IPS-20b (cell line): ENCODE data around the gene SLC8A1.

Experiments
- H3K27ac ChIP-seq: one replicate; pipeline ENCODE4 v1.5.1; 2013; ENCODE audit warnings: low read length
- H3K27me3 ChIP-seq: 2 replicates; pipeline ENCODE4 v1.6.1; 2013; ENCODE audit warnings: mild to moderate bottlenecking, low read length, inconsistent platforms; ENCODE audit not compliant: insufficient read depth
- H3K36me3 ChIP-seq: 2 replicates; pipeline ENCODE4 v1.6.1; 2013; ENCODE audit warnings: low read depth, mild to moderate bottlenecking, inconsistent platforms, low read length, moderate library complexity; ENCODE audit not compliant: insufficient read depth
- H3K4me1 ChIP-seq: 2 replicates; pipeline ENCODE4 v1.6.1; 2013; ENCODE audit warnings: mild to moderate bottlenecking, control low read depth, inconsistent platforms, low read length, moderate library complexity; ENCODE audit not compliant: insufficient read depth
- H3K4me3 ChIP-seq: 2 replicates; pipeline ENCODE4 v1.5.1; 2013; ENCODE audit warnings: mild to moderate bottlenecking, low read length, inconsistent platforms
- H3K9ac ChIP-seq: 2 replicates; pipeline ENCODE4 v1.6.1; 2013; ENCODE audit warnings: low read depth, mild to moderate bottlenecking, inconsistent platforms, low read length, moderate library complexity
- H3K9me3 ChIP-seq: 2 replicates; pipeline ENCODE4 v1.6.1; 2013; ENCODE audit warnings: mild to moderate bottlenecking, low read depth, low read length, inconsistent platforms; ENCODE audit not compliant: insufficient read depth

Gene SLC8A1

DNA sequence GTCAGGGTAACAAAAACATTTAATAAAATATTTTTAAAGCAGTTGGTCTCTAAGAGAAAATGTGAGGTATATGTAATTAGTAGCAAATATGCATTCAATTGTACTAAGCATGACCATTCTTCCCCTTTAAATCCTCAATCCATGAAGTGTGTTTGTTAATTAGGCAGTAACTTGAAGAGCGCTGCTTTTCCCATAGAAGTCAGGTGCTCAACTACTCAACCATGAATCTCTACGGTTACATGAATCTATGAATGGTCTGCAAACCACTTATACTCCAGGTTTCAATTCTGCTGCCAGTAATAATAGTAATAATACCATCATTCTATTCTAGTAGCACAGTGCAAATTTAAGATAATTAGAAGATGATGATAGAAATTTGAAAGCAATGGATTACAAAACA is 55.8 kb downstream of the SLC8A1 start:
- no peaks in the 10 kb centered on the region for H3K27me3 ChIP-seq
- H3K9ac ChIP-seq = no peak overlapping the region
- no peak overlapping the region for H3K4me3 ChIP-seq
- H3K27ac ChIP-seq = no peak overlapping the region
- no peaks in the 10 kb centered on the region for H3K9me3 ChIP-seq
- peaks cover 9% of the 10 kb centered on the region; the same call in 1 of the 2 replicates for H3K4me1 ChIP-seq
- H3K36me3 ChIP-seq = no peaks in the 10 kb centered on the region

DNA sequence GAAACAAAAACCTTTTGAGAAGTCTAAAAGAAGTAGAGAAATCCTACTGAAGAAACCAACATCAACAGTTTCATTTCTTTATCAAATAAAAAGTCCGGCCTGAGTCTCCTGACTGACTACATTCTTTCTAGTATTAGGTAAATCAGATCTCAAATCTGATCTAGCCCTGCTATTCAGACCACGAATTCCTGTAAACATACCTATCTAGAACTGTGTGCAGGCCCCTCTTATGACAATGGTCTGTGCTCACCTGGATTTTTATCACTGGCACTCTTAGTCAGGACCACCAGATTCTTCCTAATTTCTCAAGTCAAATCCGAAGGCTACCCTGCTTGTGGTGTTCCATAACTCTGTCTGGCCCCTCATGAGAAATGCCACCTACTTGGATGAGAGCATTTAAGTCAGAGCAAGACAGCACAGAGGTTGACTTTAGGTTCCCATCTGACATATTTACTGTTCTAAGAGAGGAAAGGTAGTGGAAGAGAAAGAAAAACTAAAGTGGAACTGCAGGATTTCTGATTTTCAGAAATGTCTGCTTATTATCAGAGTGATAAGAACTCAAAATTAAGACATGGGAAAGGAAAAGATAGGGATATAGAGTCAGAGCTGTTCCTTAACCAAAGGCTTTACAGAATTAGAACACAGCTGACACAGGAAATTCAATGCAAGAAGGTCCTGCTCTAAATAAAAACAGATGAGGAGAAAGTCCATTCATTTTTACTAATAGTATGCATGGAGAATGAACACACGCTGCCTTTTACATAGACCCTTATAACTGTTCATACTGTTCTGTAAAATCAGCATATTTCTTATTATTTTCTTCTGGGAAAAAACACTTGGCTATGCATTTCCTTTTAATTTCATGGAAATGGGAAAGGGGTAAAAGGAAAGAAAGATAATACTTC is 56.5 kb downstream of the SLC8A1 start:
- Histone ChIP-seq H3K27ac (no peak overlapping the region), H3K36me3 (no peaks in the 10 kb centered on the region), H3K4me1 (peaks cover 3% of the 10 kb centered on the region; the same call in 1 of the 2 replicates), H3K9me3 (no peaks in the 10 kb centered on the region), H3K9ac (no peak overlapping the region), H3K27me3 (no peaks in the 10 kb centered on the region), H3K4me3 (no peak overlapping the region)

DNA sequence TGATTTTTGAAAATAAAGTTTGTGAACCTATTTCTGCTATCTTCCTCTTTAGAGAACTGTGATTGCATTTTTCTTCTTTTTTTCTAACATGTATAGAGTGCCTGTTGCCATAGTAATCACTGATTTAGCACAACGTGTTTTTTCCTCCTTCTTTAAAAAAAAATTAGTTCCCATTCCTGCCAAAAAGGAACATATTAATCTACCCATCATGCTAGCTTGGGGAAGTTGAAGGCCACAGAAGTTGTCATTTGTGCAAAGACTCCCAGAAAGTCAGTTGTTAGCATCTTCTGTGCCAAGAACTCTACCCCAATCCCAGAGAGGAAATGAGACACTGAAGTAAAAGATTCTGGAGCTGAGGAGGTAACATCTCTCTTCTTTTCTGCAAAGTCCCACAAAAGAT is 57.3 kb downstream of the SLC8A1 start:
- H3K27me3 ChIP-seq = no peaks in the 10 kb centered on the region
- no peaks in the 10 kb centered on the region for H3K36me3 ChIP-seq
- no peak overlapping the region for H3K9ac ChIP-seq
- no peak overlapping the region for H3K4me3 ChIP-seq
- no peaks in the 10 kb centered on the region for H3K9me3 ChIP-seq
- no peak overlapping the region for H3K27ac ChIP-seq
- H3K4me1 ChIP-seq = no peaks in the 10 kb centered on the region; the same call in 1 of the 2 replicates

- Histone ChIP-seq H3K9me3 (no peaks in the 10 kb centered on the region), H3K36me3 (no peaks in the 10 kb centered on the region), H3K4me1 (no peaks in the 10 kb centered on the region; the same call in 1 of the 2 replicates), H3K27me3 (no peaks in the 10 kb centered on the region), H3K27ac (no peak overlapping the region), H3K4me3 (no peak overlapping the region), H3K9ac (no peak overlapping the region)
Observed at GRCh38 chr2:40394031-40394430, 57.9 kb downstream of the SLC8A1 start.

DNA sequence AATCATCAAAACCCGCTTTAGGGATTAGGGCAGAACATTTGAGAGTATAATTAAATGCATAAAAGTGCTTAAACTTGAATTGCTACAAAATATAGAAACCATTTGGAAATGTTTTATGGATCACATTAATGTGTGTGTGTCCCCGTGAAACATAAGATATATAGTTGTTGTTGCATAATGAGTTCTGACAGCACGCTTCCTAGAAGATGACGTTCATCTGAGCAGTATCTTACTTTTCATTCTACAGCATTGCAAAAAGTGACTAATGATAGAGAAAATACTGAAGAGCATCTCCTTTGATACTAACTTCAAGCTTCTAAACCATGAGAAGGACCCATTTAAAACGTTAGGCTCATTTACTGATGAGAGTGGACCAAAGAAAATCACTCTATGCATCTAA is 63.7 kb downstream of the SLC8A1 start:
- Histone ChIP-seq H3K4me1 (no peaks in the 10 kb centered on the region), H3K9ac (no peak overlapping the region), H3K9me3 (no peaks in the 10 kb centered on the region), H3K4me3 (no peak overlapping the region), H3K27ac (no peak overlapping the region), H3K36me3 (no peaks in the 10 kb centered on the region), H3K27me3 (no peaks in the 10 kb centered on the region)

DNA sequence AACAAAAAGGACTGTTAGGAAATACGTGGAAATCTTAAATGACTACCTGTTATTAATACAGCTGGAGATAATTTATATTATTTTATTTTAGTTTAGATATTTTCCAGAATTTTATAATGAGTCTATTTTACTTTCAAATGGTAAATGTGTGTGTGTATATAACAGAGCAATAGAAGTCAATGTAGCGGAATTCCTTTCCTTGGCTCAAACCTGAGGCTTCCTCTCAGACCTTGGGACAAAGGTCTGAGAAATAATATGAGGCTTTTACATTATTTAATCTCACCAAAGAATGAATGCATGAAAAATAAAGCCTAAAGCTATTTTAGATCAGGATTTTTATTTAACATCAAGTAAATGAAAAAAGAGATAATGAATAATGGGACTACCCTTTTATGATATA is 65.7 kb downstream of the SLC8A1 start:
- H3K27me3 ChIP-seq = no peaks in the 10 kb centered on the region
- H3K9ac ChIP-seq = no peak overlapping the region
- H3K4me1 ChIP-seq = no peaks in the 10 kb centered on the region
- no peak overlapping the region for H3K4me3 ChIP-seq
- no peaks in the 10 kb centered on the region for H3K36me3 ChIP-seq
- H3K27ac ChIP-seq = no peak overlapping the region
- no peaks in the 10 kb centered on the region for H3K9me3 ChIP-seq

- no peaks in the 10 kb centered on the region for H3K27me3 ChIP-seq
- no peak overlapping the region for H3K27ac ChIP-seq
- H3K4me3 ChIP-seq = no peak overlapping the region
- H3K9ac ChIP-seq = no peak overlapping the region
- H3K36me3 ChIP-seq = no peaks in the 10 kb centered on the region
- no peaks in the 10 kb centered on the region for H3K4me1 ChIP-seq
- no peaks in the 10 kb centered on the region for H3K9me3 ChIP-seq
Observed at GRCh38 chr2:40384714-40385113, 67.2 kb downstream of the SLC8A1 start.

GRCh38 chr2:40384233-40384632 is 67.7 kb downstream of the SLC8A1 start:
- Histone ChIP-seq H3K4me3 (no peak overlapping the region), H3K27ac (no peak overlapping the region), H3K4me1 (no peaks in the 10 kb centered on the region), H3K9ac (no peak overlapping the region), H3K9me3 (no peaks in the 10 kb centered on the region), H3K36me3 (no peaks in the 10 kb centered on the region), H3K27me3 (no peaks in the 10 kb centered on the region)

DNA sequence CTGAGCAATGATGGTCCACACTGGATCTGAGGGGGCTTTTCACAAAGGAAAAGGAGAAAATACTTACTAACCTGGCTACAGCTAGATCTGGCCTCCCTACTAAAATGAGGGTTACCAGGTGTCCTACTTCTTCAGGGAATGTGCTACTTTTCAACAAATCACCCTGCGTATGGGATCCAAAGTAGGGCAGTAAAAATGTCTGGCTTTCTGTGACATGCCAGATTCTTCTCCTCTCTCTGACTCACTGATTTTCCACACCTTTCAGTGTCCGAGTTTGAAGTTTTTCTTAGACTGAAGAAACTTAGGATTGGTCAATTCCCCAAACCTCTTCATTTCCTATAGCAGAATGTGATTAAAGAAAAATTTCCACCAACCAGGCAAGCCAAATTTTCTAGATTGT is 71.2 kb downstream of the SLC8A1 start:
- no peak overlapping the region for H3K4me3 ChIP-seq
- no peaks in the 10 kb centered on the region for H3K27me3 ChIP-seq
- no peak overlapping the region for H3K27ac ChIP-seq
- H3K9me3 ChIP-seq = no peaks in the 10 kb centered on the region
- no peaks in the 10 kb centered on the region for H3K36me3 ChIP-seq
- H3K4me1 ChIP-seq = no peaks in the 10 kb centered on the region
- no peak overlapping the region for H3K9ac ChIP-seq

DNA sequence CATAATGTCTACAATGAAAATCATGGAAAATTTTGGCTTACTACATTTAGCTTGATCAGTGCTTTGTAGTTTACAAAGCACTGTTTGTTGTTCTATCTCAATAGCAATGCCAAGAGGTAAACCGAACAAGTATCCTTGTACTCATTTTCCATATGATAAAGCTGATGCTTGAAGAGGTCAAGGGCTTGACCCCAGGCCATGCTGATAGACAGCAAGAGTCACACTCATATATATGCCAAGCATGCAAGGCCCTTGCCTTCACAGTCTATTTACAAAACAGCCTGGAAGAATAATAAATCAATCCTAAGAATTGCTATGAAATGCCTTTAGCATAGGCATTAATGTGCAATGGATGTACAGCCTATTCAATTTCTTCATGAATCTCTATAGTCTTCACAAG is 71.8 kb downstream of the SLC8A1 start:
- Histone ChIP-seq H3K9ac (no peak overlapping the region), H3K36me3 (no peaks in the 10 kb centered on the region), H3K4me3 (no peak overlapping the region)

GRCh38 chr2:40374543-40375240 is 77.2 kb downstream of the SLC8A1 start:
- Histone ChIP-seq H3K4me1 (peaks cover 7% of the 10 kb centered on the region; the same call in 1 of the 2 replicates), H3K9ac (no peak overlapping the region), H3K27ac (no peak overlapping the region), H3K36me3 (no peaks in the 10 kb centered on the region), H3K27me3 (no peaks in the 10 kb centered on the region), H3K4me3 (no peak overlapping the region), H3K9me3 (no peaks in the 10 kb centered on the region)

More for the DNA sequence above, 71.8 kb downstream of the SLC8A1 start:
- no peaks in the 10 kb centered on the region for H3K9me3 ChIP-seq
- H3K4me1 ChIP-seq = no peaks in the 10 kb centered on the region
- no peaks in the 10 kb centered on the region for H3K27me3 ChIP-seq
- H3K27ac ChIP-seq = no peak overlapping the region

GRCh38 chr2:40373111-40373510 is 78.8 kb downstream of the SLC8A1 start:
- no peak overlapping the region for H3K9ac ChIP-seq

More at GRCh38 chr2:40373111-40373510, 78.8 kb downstream of the SLC8A1 start:
- no peaks in the 10 kb centered on the region for H3K27me3 ChIP-seq
- no peak overlapping the region for H3K27ac ChIP-seq
- H3K36me3 ChIP-seq = no peaks in the 10 kb centered on the region
- no peak overlapping the region for H3K4me3 ChIP-seq
- H3K4me1 ChIP-seq = peaks cover 7% of the 10 kb centered on the region; the same call in 1 of the 2 replicates
- no peaks in the 10 kb centered on the region for H3K9me3 ChIP-seq
